Body of pancreas (tissue), 4 donors: ENCODE data around the gene NEK1. TPM values are rescaled to one million over a fixed set of nuclear protein-coding genes. Genes with fewer than 3 reads are reported as not detected.

Source experiments
- ATAC-seq: fragments of 150-250 bp; one replicate; pipeline ENCODE4 v1.9.1; 2016
- DNase-seq, 4 donors: peaks; one replicate each; pipeline ENCODE4 v3.0.0-alpha.2; 2019
- H3K27ac ChIP-seq, 4 donors: fragments of 200-600 bp; sonication (generic); 1 replicate in 3 of 4; 2 replicates in 1 of 4; pipeline versions ENCODE4 v1.5.1 to v1.6.1; 2016 to 2019; ENCODE audit warnings: mild to moderate bottlenecking in 1 of 4, mixed read lengths in 1 of 4, moderate library complexity in 1 of 4
- H3K27me3 ChIP-seq, 2 donors: fragments of 200-600 bp; sonication (generic); one replicate each; pipeline ENCODE4 v1.6.0; 2016; ENCODE audit warnings: mild to moderate bottlenecking in 1 of 2
- H3K36me3 ChIP-seq, 2 donors: fragments of 200-600 bp; sonication (generic); replicated peaks in 1 of 2; 2 replicates each; pipeline ENCODE4 v1.5.1; 2016; ENCODE audit warnings: low read depth in 2 of 2; ENCODE audit not compliant: insufficient read depth in 1 of 2
- H3K4me1 ChIP-seq: fragments of 200-600 bp; sonication (generic); one replicate; pipeline ENCODE4 v1.6.0; 2016
- H3K4me3 ChIP-seq, 2 donors: fragments of 200-600 bp; sonication (generic); 1 replicate in 1 of 2; 2 replicates in 1 of 2; pipeline ENCODE4 v1.5.1; 2016 to 2019
- H3K9me3 ChIP-seq, 3 donors: fragments of 200-600 bp; sonication (generic); 1 replicate in 2 of 3; 2 replicates in 1 of 3; pipeline ENCODE4 v1.5.1; 2016
- POLR2A ChIP-seq, 3 donors: fragments of 450-650 bp; IDR thresholded peaks; one replicate each; pipeline ENCODE4 v1.6.1; 2016; ENCODE audit warnings: antibody characterized with exemption in 3 of 3, mild to moderate bottlenecking in 2 of 3
- WGBS, 2 donors: methylation state at CpG; one replicate each; pipeline ENCODE4 v1.1.5; 2017; 5-methylcytosine and 5-hydroxymethylcytosine counted together
- intact Hi-C: fragments of 100-400 bp; cut with DNase I; formaldehyde crosslinking; loops from one replicate; pipeline ENCODE4 v1.15.1; 2023
- total RNA-seq, 2 donors: library from RNA; depleted of rRNA; stranded (reverse); fragments of >200 nt; gene quantifications; one replicate each; pipeline ENCODE4 v1.1.0, GENCODE V29; 2016
- TF ChIP-seq, protein P1 (sequence below), 7 experiments: fragments of 450-650 bp in 4 of 7; fragments of 200-600 bp in 3 of 7; sonication (generic) in 3 of 7; IDR thresholded peaks; one replicate each; pipeline ENCODE4 v1.5.1; 2016 to 2019; ENCODE audit warnings: antibody characterized with exemption in 7 of 7

The NEK1 gene
- total RNA-seq, 2 donors from 2014 or later = 6.3 to 12.2 TPM

DNA sequence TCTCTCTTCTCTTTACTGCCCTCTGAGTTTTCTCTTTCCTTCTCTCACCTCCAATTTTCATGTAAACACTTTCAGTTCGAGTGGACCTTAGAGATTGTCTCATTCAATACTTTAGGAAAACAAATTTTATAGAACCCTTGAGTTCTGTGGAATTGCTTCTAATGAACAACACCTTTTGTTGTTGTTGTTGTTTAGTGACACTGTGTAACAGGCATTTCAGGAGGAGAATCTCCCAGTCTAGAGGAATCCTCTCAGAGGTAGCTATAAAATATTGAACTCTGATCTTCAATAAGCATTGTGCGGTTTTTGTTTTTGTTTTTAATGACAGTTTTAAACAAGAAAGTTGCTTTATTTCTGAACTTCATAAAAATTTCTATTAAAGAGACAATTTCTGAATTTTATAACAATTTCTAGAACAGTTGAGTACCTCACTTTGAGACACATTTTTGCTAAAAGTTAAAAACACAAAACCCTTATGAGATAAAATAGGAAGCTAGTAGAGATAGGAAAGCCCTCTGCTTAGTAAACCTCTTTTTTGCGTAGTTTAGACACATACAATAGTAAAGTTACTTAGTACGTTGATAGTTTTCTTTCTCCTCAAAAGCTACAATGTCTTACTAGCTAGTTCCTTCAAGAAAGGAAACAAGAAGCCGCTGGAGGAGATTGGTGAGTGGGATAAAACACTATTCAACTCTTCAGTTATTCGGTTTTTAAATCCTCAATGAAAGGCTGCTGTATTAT lies 46.8 kb upstream of the NEK1 start:
- intact Hi-C loops = no loop called here
- DNase-seq (no peak), ATAC-seq (no peak)
- Histone ChIP-seq H3K27ac (peak overlapping the region in 3 of 4 donors; percentile 90 to 97 (median 90)), H3K36me3 (no peaks in the 10 kb centered on the region), H3K9me3 (no peaks in the 10 kb centered on the region), H3K4me1 (peaks cover 61% of the 10 kb centered on the region), H3K27me3 (no peaks in the 10 kb centered on the region), H3K4me3 (no peak overlapping the region)
- WGBS, 2 donors = 34 to 41% methylated on average over 6 of the region's 6 CpGs
- TF ChIP-seq POLR2A (IDR thresholded peaks at IDR 0.05) = no peak
- TF ChIP-seq, protein P1, sequence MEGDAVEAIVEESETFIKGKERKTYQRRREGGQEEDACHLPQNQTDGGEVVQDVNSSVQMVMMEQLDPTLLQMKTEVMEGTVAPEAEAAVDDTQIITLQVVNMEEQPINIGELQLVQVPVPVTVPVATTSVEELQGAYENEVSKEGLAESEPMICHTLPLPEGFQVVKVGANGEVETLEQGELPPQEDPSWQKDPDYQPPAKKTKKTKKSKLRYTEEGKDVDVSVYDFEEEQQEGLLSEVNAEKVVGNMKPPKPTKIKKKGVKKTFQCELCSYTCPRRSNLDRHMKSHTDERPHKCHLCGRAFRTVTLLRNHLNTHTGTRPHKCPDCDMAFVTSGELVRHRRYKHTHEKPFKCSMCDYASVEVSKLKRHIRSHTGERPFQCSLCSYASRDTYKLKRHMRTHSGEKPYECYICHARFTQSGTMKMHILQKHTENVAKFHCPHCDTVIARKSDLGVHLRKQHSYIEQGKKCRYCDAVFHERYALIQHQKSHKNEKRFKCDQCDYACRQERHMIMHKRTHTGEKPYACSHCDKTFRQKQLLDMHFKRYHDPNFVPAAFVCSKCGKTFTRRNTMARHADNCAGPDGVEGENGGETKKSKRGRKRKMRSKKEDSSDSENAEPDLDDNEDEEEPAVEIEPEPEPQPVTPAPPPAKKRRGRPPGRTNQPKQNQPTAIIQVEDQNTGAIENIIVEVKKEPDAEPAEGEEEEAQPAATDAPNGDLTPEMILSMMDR (IDR thresholded peaks at IDR 0.05) = no peak

DNA sequence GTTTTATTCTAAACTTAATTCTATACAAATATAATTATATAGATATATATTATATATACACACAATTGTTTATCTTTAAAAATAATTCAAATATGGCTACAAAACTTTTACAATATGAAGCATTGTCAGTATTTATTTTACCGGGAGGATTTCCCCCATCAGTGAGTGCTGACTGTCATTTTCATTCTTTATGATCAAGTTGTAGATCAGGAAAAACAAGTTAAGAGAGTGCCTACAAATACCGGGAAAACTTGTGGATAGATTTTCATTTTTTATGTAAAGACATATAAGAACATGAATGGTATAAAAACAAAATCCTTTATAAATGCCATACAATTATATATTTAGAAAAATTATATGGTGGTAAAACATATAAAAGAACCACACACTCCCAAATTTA lies 45.8 kb upstream of the NEK1 start:
- TF ChIP-seq POLR2A (IDR thresholded peaks at IDR 0.05) = no peak
- no peaks in the 10 kb centered on the region for H3K27me3 ChIP-seq
- ATAC-seq (no peak), DNase-seq (no peak)
- intact Hi-C loops = no loop called here
- no peaks in the 10 kb centered on the region for H3K9me3 ChIP-seq
- 13 to 21% methylated on average over 2 of the region's 2 CpGs for WGBS, 2 donors
- no peak overlapping the region for H3K4me3 ChIP-seq
- H3K27ac ChIP-seq = peak overlapping the region in 3 of 4 donors; percentile 90 to 97 (median 90)
- peaks cover 53% of the 10 kb centered on the region for H3K4me1 ChIP-seq
- no peaks in the 10 kb centered on the region for H3K36me3 ChIP-seq

GRCh38 chr4:169657470-169658107 lies 45.2 kb upstream of the NEK1 start:
- peak overlapping the region in 1 of 4 donors; percentile 97 for H3K27ac ChIP-seq
- WGBS, 2 donors = 47 to 58% methylated on average over 3 of the region's 3 CpGs
- H3K27me3 ChIP-seq = no peaks in the 10 kb centered on the region
- H3K4me1 ChIP-seq = peaks cover 49% of the 10 kb centered on the region
- H3K4me3 ChIP-seq = no peak overlapping the region
- no peak for ATAC-seq
- H3K36me3 ChIP-seq = no peaks in the 10 kb centered on the region
- intact Hi-C loops = no loop called here
- TF ChIP-seq, protein P1 (IDR thresholded peaks at IDR 0.05) = no peak
- no peak for TF ChIP-seq POLR2A (IDR thresholded peaks at IDR 0.05)
- H3K9me3 ChIP-seq = no peaks in the 10 kb centered on the region
- no peak for DNase-seq

DNA sequence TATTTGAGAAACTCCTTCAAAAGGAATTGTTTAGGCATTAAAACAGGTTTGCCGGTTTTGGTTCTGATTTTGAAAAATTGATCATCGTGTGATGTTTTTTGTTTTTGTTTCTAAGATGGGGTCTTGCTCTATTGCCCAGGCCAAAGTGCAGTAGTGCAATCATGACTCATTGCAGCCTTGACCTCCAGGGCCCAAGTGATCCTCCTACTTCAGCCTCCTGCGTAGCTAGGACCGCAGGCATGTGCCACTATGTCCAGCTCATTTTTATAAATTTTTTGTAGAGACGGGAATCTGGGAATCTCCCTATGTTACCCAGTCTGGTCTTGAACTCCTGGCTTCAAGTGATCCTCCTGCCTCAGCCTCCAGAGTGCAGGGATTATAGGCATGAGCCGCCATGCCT lies 43.0 kb upstream of the NEK1 start:
- peaks cover 47% of the 10 kb centered on the region for H3K4me1 ChIP-seq
- WGBS, 2 donors = 92 to 98% methylated on average over 6 of the region's 6 CpGs

DNA sequence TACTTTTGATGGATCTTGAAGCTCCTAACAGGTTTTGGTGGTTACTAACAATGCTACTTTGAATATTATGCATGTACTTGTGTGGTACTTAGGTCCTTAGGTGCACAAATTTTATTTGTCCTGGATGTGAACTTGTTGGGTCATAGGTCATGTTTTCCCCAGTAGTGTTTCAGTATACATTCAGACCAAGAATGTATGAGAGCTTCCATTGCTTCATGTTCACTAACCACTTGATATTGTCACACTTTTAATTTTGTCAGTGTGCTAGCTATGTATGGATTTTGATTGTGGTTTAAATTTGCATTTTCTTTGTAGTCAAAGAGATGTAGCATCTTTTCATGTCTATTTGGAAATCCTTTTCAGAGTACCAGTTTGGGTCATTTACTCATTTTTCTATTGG lies 40.2 kb upstream of the NEK1 start:
- no peak for ATAC-seq
- DNase-seq = no peak
- TF ChIP-seq, protein P1 (IDR thresholded peaks at IDR 0.05) = no peak
- TF ChIP-seq POLR2A (IDR thresholded peaks at IDR 0.05) = no peak
- H3K27ac ChIP-seq = peak overlapping the region in 2 of 4 donors; percentile 29 to 81
- peaks cover 44% of the 10 kb centered on the region for H3K4me1 ChIP-seq
- H3K36me3 ChIP-seq = no peaks in the 10 kb centered on the region
- H3K27me3 ChIP-seq = no peaks in the 10 kb centered on the region
- H3K4me3 ChIP-seq = no peak overlapping the region
- intact Hi-C loops = no loop called here
- no peaks in the 10 kb centered on the region for H3K9me3 ChIP-seq

More for the DNA sequence above, 43.0 kb upstream of the NEK1 start:
- no peak for ATAC-seq
- DNase-seq = no peak
- TF ChIP-seq, protein P1 (IDR thresholded peaks at IDR 0.05) = no peak
- TF ChIP-seq POLR2A (IDR thresholded peaks at IDR 0.05) = no peak
- no peak overlapping the region for H3K27ac ChIP-seq
- no peaks in the 10 kb centered on the region for H3K9me3 ChIP-seq
- H3K36me3 ChIP-seq = no peaks in the 10 kb centered on the region
- no peak overlapping the region for H3K4me3 ChIP-seq
- no peaks in the 10 kb centered on the region for H3K27me3 ChIP-seq
- intact Hi-C loops = no loop called here
